HUES6 (cell line): ENCODE results near the gene NR2E3.

Experiments used
- H3K27ac ChIP-seq: 2 replicates; pipeline ENCODE4 v1.7.0; 2013; ENCODE audit warnings: low read depth, mild to moderate bottlenecking, low read length, inconsistent platforms
- H3K27me3 ChIP-seq: 2 replicates; pipeline ENCODE4 v1.6.1; 2013; ENCODE audit warnings: low read length; ENCODE audit not compliant: control insufficient read depth, insufficient read depth
- H3K36me3 ChIP-seq: 2 replicates; pipeline ENCODE4 v1.6.1; 2013; ENCODE audit warnings: low read length; ENCODE audit not compliant: control insufficient read depth, insufficient read depth
- H3K4me1 ChIP-seq: 2 replicates; pipeline ENCODE4 v1.6.1; 2013; ENCODE audit warnings: low read length; ENCODE audit not compliant: control insufficient read depth, insufficient read depth
- H3K4me3 ChIP-seq: 2 replicates; pipeline ENCODE4 v1.5.1; 2013; ENCODE audit warnings: low read depth, low read length
- H3K9ac ChIP-seq: one replicate; pipeline ENCODE4 v1.6.1; 2013; ENCODE audit warnings: mild to moderate bottlenecking, low read length
- H3K9me3 ChIP-seq: 2 replicates; pipeline ENCODE4 v1.6.1; 2013; ENCODE audit warnings: low read depth, low read length; ENCODE audit not compliant: control insufficient read depth, insufficient read depth

Gene NR2E3

DNA sequence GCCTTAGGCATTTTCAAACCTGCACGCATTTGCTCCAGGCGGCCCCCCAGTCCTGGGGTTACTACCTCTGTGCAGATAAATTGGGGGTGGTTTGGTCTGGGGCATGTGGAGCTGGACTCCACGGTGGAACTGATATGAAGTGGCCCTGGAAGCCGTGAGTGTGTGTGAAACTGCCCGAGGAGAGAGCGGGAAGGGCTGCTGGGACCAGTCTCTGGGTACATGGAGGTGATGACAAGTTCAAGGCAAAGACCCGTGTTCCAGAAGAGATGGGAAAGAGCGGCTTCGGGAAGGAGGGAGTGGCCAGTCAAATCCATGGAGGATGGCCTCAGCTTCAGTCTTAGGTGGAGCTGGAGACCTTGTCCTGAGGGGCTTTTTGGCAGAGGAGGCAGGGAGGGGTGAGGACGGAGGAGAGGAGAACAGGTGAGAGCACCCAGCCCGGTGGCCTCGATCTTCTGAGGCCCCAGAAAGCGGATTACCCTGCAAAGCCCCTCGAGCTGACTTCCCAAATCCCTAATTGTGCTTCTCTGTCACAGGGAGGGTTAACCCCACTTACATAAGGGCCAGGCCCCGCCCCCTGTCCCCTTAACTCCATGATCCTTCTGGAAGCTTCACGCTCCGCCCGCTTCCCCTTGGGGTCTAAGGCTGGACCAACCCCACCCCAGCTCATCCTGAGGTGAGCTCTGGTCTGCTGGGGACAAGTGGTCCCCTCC, 1.9 kb upstream of the NR2E3 start:
- Histone ChIP-seq H3K4me1 (peaks cover 27% of the 10 kb centered on the region), H3K27ac (no peak overlapping the region), H3K9ac (no peak overlapping the region), H3K27me3 (no peaks in the 10 kb centered on the region), H3K36me3 (no peaks in the 10 kb centered on the region), H3K4me3 (no peak overlapping the region), H3K9me3 (no peaks in the 10 kb centered on the region)

DNA sequence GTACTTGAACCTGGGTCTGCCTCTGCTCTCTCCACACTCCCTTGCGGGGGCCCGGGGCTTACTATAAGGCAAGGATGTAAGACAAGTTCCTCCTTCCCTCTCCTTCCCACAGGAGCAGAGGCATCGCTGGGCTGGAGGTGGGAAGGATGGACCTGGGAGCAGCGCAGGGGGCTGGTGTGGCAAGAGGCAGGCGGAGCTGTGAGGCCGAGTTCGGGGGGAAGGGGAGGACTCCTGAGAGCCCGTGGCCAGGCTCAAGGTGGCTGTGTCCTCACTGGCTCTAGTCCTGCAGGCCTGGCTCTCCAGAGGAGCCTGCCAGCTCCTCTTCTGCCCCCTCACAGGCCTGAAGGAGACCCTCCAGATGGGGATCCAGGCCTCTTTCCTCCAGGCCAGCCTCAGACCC, 1.0 kb upstream of the NR2E3 start:
- Histone ChIP-seq H3K4me1 (peaks cover 27% of the 10 kb centered on the region), H3K27ac (no peak overlapping the region), H3K36me3 (no peaks in the 10 kb centered on the region), H3K4me3 (no peak overlapping the region), H3K9ac (no peak overlapping the region), H3K9me3 (no peaks in the 10 kb centered on the region), H3K27me3 (no peaks in the 10 kb centered on the region)

DNA sequence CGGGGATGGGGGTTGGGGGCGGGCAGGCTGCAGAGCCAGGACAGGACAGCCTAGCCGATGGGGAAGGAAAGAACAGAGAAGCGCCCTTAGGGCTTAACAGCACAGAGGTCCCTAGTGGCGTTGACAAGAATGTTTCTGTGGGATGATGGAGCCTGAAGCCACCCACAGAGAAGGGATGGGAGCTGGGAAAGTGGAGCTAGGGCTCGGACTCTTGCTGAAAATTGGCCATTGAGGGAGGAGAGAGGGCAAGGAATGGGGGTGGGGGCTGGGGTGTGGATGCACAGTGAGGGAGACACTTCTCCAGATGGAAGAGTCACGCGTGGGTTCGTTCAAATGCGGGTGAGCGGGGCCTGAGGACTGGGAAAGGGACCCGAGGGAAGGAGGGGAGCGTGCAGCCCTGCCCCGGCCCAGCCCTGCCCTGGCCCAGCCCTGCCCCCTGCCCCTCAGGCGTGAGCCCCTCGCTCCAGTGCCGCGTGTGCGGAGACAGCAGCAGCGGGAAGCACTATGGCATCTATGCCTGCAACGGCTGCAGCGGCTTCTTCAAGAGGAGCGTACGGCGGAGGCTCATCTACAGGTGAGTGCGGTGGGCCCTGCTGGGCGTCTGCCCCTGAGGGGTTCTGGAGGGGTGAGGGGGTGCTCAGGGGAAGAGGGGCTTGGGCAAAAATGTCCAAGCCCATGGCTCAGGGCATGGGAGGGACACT, 832 bp downstream of the NR2E3 start:
- H3K27me3 ChIP-seq, result no peaks in the 10 kb centered on the region
- no peaks in the 10 kb centered on the region for H3K9me3 ChIP-seq
- peaks cover 26% of the 10 kb centered on the region for H3K4me1 ChIP-seq
- H3K36me3 ChIP-seq, result no peaks in the 10 kb centered on the region
- no peak overlapping the region for H3K9ac ChIP-seq
- H3K4me3 ChIP-seq, result no peak overlapping the region
- H3K27ac ChIP-seq, result no peak overlapping the region

DNA sequence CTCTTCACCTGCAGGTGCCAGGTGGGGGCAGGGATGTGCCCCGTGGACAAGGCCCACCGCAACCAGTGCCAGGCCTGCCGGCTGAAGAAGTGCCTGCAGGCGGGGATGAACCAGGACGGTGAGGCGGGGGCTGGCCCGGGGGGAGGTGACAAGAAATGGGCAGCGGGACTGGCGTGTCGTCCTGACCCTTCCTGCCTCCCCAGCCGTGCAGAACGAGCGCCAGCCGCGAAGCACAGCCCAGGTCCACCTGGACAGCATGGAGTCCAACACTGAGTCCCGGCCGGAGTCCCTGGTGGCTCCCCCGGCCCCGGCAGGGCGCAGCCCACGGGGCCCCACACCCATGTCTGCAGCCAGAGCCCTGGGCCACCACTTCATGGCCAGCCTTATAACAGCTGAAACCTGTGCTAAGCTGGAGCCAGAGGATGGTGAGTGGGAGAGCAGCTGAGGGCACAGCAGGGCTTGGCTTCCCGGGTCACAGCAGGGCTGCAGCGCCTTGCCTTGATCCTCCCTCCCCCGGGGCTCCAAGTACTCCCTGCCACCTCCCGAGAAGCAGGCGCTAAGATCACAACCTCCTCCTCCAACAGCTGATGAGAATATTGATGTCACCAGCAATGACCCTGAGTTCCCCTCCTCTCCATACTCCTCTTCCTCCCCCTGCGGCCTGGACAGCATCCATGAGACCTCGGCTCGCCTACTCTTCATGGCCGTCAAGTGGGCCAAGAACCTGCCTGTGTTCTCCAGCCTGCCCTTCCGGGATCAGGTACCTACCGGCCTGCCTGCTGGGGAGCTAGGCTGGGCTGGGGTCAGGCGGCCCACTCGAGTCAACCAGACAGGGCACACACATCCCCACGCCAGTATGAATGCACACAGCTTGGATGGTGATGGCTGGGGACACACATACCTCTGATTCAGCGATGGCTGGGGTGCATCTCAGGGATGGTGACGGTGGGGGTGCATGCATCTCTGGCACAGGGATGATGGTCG, 1.7 kb downstream of the NR2E3 start:
- Histone ChIP-seq H3K27ac (no peak overlapping the region), H3K4me1 (peaks cover 18% of the 10 kb centered on the region), H3K27me3 (no peaks in the 10 kb centered on the region), H3K36me3 (no peaks in the 10 kb centered on the region), H3K9me3 (no peaks in the 10 kb centered on the region), H3K4me3 (no peak overlapping the region), H3K9ac (no peak overlapping the region)

DNA sequence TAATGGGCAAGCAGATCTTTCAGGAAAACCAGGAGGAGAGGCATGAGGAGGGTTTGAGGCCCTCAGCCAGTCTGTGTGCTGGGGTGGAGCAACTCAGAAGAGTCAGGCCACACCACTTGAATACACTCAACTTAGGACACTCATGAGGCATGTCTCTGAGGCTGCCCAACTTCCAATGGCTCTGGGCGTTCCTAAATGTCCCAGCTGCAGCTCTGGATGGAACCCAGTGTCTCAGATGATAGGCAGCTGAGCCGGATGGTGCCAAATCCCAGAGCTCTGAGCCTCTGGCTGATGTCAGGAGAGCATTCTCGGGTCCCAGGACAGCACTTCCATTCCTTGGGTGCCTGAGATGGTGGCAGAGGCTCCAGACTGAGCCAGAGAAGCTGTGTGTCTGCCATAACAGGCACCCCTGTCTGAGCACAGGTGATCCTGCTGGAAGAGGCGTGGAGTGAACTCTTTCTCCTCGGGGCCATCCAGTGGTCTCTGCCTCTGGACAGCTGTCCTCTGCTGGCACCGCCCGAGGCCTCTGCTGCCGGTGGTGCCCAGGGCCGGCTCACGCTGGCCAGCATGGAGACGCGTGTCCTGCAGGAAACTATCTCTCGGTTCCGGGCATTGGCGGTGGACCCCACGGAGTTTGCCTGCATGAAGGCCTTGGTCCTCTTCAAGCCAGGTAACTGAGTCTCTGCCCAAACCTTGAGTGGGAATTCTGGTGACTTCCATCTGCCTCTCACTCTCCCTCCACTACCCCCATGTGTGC, 2.8 kb downstream of the NR2E3 start:
- Histone ChIP-seq H3K36me3 (no peaks in the 10 kb centered on the region), H3K4me3 (no peak overlapping the region), H3K4me1 (peaks cover 7% of the 10 kb centered on the region), H3K9me3 (no peaks in the 10 kb centered on the region), H3K27me3 (no peaks in the 10 kb centered on the region), H3K27ac (no peak overlapping the region), H3K9ac (no peak overlapping the region)

DNA sequence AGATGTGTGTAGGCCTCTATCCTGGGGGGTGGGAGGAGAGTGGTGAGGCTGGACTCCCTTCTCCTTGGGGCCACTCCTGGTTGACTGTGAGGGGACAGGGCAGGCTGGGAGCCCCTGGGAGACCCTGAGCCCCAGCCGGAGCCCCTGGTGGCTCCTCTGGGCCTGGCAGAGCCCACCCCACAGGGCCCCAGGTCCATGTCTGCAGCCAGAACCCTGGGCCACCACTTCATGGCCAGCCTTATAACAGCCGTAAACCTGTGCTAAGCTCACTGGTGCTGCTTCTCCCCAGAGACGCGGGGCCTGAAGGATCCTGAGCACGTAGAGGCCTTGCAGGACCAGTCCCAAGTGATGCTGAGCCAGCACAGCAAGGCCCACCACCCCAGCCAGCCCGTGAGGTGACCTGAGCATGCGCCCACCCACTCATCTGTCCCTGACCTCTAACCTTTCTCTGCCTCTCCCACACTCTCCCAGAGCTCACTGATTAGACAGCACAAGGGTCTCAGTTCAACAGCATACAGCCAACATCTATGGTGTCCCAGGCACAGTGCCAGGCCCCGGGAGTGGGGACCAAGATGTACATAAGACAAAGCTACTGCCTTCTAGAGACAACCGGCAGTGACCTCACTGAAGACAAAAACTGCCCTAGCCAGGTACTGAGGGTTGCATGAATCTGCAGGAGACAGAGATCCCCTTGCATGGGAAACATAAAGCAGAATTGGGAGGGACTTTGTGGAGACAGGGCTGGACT, 3.5 kb downstream of the NR2E3 start:
- Histone ChIP-seq H3K9me3 (no peaks in the 10 kb centered on the region), H3K4me3 (no peak overlapping the region), H3K9ac (no peak overlapping the region), H3K27ac (no peak overlapping the region), H3K27me3 (no peaks in the 10 kb centered on the region), H3K4me1 (no peaks in the 10 kb centered on the region), H3K36me3 (no peaks in the 10 kb centered on the region)

DNA sequence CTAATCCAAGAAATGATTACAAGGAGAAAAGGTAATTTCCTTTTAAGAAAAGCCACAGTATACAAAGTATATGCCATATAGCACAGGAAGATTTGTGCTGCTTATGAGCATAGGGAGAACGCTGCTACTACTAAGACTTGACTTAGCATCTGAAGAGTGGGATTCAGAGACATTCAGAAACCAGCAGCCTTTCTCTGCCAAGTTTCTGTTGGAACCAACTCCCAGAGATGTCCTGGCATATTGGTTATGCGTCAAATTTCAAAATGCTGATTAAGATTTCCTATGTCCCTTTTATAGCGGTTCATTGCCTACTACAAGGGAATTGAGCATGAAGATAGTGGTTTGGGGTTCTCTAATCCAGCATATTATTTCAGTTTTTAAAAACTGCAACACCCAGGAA, 4.9 kb downstream of the NR2E3 start:
- Histone ChIP-seq H3K36me3 (no peaks in the 10 kb centered on the region), H3K27ac (no peak overlapping the region), H3K27me3 (no peaks in the 10 kb centered on the region), H3K9me3 (no peaks in the 10 kb centered on the region; the same call in 1 of the 2 replicates), H3K4me3 (no peak overlapping the region), H3K4me1 (no peaks in the 10 kb centered on the region), H3K9ac (no peak overlapping the region)

DNA sequence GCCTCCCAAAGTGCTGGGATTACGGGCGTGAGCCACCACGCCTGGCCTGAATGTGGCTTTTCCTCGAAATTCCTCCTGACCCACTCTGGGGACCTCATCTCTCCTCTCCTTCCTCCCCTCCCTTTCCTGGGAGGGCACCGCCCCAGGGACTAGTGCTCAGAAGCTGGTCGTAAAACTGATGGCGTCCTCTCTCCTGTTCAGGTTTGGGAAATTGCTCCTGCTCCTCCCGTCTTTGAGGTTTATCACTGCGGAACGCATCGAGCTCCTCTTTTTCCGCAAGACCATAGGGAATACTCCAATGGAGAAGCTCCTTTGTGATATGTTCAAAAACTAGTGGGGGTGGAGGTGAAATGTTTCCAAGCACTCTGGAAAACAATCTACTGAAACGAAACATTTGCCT, 7.0 kb downstream of the NR2E3 start:
- Histone ChIP-seq H3K4me3 (no peak overlapping the region), H3K4me1 (no peaks in the 10 kb centered on the region), H3K9me3 (peaks cover 14% of the 10 kb centered on the region), H3K9ac (no peak overlapping the region), H3K27ac (no peak overlapping the region), H3K36me3 (no peaks in the 10 kb centered on the region), H3K27me3 (no peaks in the 10 kb centered on the region)

DNA sequence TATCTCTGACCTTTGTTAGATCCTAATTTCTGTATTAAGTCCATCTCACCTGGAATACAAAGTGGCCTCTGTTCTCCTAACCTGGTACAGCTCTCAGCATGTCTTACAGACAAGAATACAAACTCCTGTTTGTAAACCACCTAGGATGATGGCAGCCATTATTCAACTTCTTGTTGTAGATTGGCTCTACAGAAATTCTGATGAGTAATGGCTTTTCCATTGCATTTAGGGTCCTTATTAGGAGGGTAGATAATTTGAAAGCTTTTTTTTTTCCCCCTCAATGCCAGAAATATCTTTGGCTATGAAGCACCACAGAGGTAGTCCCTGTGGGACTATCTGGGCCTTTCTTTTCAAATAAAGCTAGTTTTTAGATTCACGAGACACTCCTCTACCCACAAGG, 9.8 kb downstream of the NR2E3 start:
- Histone ChIP-seq H3K4me1 (no peaks in the 10 kb centered on the region), H3K9me3 (peaks cover 20% of the 10 kb centered on the region), H3K4me3 (no peak overlapping the region), H3K27ac (no peak overlapping the region), H3K9ac (no peak overlapping the region), H3K27me3 (no peaks in the 10 kb centered on the region), H3K36me3 (no peaks in the 10 kb centered on the region)

DNA sequence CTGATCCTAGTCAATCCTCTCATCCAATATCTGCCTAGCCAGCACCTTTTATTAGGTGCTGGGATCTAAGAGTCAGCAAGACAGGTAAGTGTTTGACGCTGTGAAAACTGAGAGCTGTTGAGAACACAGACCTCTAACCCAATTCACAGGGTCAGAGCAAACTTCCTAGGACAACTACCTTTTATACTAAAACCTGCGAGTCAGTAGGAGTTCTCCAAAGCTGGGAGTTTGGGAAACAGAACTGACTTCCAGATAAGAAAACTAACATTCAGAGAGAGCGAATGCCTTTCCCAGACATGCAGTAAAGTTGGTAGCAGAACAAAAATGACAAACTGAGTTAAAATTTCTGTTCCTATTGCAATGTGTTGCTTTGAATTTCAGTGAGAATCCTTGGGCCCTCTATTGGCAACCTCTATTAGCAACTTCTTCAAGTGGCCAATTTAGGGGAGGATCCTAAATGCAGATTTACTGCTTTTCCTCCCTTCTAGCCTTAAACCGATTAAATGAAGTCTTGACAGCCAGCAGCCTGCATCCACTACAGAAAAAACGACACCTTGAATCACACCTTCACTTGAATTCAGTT, 11.3 kb downstream of the NR2E3 start:
- H3K4me3 ChIP-seq, result no peak overlapping the region
- no peaks in the 10 kb centered on the region for H3K27me3 ChIP-seq
- H3K27ac ChIP-seq, result no peak overlapping the region
- peaks cover 20% of the 10 kb centered on the region for H3K9me3 ChIP-seq
- peaks cover 3% of the 10 kb centered on the region; the same call in 1 of the 2 replicates for H3K36me3 ChIP-seq
- no peak overlapping the region for H3K9ac ChIP-seq
- H3K4me1 ChIP-seq, result peaks cover 3% of the 10 kb centered on the region; the same call in 1 of the 2 replicates
